ENCODE results near the gene RFT1. TPM values are rescaled to one million over a fixed set of nuclear protein-coding genes. Genes with fewer than 3 reads are reported as not detected.

The RFT1 gene
- total RNA-seq, 1 experiment from 2014 or later: 26.3 TPM

DNA sequence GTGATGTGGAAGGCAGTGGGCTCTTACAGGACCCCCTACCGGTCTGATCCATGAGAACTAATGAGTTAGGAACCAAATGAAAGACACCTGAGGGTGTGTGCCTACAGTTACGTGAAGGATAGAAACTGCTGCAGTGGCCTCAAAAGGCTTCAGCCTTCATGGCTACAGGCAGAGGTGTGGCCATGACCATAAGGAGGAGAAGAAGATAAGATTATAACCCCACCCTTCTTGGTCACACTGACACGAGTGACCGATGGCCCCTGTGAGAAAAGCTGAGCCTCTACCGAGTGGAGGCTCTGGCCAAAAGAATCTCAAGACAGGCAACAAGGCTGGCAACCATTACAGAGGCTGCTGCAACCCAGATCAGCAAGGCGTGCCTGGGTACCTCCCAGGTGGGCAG lies 6.3 kb downstream of the RFT1 start:
- no peaks in the 10 kb centered on the region for H3K4me1 Mint-ChIP-seq
- DNase-seq (ENCODE audit: low spot score) (no peak), ATAC-seq (no peak)
- H3K4me3 Mint-ChIP-seq: no peak overlapping the region
- peaks cover 46% of the 10 kb centered on the region for H3K36me3 Mint-ChIP-seq
- CTCF ChIA-PET: no interaction called here
- TF ChIP-seq TEAD4 (CRISPR knock-in tag; IDR thresholded peaks at IDR 0.05) (no peak), OVOL2 (CRISPR knock-in tag; IDR thresholded peaks at IDR 0.05; ENCODE audit: borderline replicate concordance) (no peak), ZNF425 (CRISPR knock-in tag; conservative IDR thresholded peaks at IDR 0.05) (no peak), ETV6 (CRISPR knock-in tag; IDR thresholded peaks at IDR 0.05) (no peak), SMAD4 (CRISPR knock-in tag; IDR thresholded peaks at IDR 0.05) (no peak), EMX1 (CRISPR knock-in tag; IDR thresholded peaks at IDR 0.05) (no peak), ZBTB21 (CRISPR knock-in tag; IDR thresholded peaks at IDR 0.05; ENCODE audit: borderline replicate concordance) (no peak), HMGXB4 (CRISPR knock-in tag; IDR thresholded peaks at IDR 0.05) (no peak), ZNF532 (CRISPR knock-in tag; IDR thresholded peaks at IDR 0.05; ENCODE audit: borderline replicate concordance) (no peak), ZNF263 (CRISPR knock-in tag; IDR thresholded peaks at IDR 0.05; ENCODE audit: low read depth) (no peak), CBFB (CRISPR knock-in tag; IDR thresholded peaks at IDR 0.05; ENCODE audit: low read depth) (no peak), ZSCAN18 (CRISPR knock-in tag; IDR thresholded peaks at IDR 0.05) (no peak), NFE2L1 (CRISPR knock-in tag; IDR thresholded peaks at IDR 0.05) (no peak), ZNF138 (CRISPR knock-in tag; conservative IDR thresholded peaks at IDR 0.05) (no peak)
- TF ChIP-seq, protein P1, sequence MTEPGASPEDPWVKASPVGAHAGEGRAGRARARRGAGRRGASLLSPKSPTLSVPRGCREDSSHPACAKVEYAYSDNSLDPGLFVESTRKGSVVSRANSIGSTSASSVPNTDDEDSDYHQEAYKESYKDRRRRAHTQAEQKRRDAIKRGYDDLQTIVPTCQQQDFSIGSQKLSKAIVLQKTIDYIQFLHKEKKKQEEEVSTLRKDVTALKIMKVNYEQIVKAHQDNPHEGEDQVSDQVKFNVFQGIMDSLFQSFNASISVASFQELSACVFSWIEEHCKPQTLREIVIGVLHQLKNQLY (CRISPR knock-in tag; IDR thresholded peaks at IDR 0.05): no peak
- TF ChIP-seq, protein P2, sequence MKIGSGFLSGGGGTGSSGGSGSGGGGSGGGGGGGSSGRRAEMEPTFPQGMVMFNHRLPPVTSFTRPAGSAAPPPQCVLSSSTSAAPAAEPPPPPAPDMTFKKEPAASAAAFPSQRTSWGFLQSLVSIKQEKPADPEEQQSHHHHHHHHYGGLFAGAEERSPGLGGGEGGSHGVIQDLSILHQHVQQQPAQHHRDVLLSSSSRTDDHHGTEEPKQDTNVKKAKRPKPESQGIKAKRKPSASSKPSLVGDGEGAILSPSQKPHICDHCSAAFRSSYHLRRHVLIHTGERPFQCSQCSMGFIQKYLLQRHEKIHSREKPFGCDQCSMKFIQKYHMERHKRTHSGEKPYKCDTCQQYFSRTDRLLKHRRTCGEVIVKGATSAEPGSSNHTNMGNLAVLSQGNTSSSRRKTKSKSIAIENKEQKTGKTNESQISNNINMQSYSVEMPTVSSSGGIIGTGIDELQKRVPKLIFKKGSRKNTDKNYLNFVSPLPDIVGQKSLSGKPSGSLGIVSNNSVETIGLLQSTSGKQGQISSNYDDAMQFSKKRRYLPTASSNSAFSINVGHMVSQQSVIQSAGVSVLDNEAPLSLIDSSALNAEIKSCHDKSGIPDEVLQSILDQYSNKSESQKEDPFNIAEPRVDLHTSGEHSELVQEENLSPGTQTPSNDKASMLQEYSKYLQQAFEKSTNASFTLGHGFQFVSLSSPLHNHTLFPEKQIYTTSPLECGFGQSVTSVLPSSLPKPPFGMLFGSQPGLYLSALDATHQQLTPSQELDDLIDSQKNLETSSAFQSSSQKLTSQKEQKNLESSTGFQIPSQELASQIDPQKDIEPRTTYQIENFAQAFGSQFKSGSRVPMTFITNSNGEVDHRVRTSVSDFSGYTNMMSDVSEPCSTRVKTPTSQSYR (CRISPR knock-in tag; IDR thresholded peaks at IDR 0.05): no peak
- TF ChIP-seq, protein P3, sequence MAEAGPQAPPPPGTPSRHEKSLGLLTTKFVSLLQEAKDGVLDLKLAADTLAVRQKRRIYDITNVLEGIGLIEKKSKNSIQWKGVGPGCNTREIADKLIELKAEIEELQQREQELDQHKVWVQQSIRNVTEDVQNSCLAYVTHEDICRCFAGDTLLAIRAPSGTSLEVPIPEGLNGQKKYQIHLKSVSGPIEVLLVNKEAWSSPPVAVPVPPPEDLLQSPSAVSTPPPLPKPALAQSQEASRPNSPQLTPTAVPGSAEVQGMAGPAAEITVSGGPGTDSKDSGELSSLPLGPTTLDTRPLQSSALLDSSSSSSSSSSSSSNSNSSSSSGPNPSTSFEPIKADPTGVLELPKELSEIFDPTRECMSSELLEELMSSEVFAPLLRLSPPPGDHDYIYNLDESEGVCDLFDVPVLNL (CRISPR knock-in tag; IDR thresholded peaks at IDR 0.05; ENCODE audit: borderline replicate concordance, low read depth): no peak
- TF ChIP-seq, protein P4, sequence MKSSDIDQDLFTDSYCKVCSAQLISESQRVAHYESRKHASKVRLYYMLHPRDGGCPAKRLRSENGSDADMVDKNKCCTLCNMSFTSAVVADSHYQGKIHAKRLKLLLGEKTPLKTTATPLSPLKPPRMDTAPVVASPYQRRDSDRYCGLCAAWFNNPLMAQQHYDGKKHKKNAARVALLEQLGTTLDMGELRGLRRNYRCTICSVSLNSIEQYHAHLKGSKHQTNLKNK (CRISPR knock-in tag; IDR thresholded peaks at IDR 0.05): no peak
- TF ChIP-seq, protein P5, sequence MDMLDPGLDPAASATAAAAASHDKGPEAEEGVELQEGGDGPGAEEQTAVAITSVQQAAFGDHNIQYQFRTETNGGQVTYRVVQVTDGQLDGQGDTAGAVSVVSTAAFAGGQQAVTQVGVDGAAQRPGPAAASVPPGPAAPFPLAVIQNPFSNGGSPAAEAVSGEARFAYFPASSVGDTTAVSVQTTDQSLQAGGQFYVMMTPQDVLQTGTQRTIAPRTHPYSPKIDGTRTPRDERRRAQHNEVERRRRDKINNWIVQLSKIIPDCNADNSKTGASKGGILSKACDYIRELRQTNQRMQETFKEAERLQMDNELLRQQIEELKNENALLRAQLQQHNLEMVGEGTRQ (CRISPR knock-in tag; IDR thresholded peaks at IDR 0.05): no peak
- no peaks in the 10 kb centered on the region for H3K27me3 Mint-ChIP-seq (ENCODE audit: low read depth)
- no peaks in the 10 kb centered on the region for H3K9me3 Mint-ChIP-seq
- H3K27ac Mint-ChIP-seq: no peak overlapping the region
- POLR2A ChIA-PET: no interaction called here

Measured in WTC11 (cell line).